GM19023 (cell line): Measurements from ENCODE around the gene FSCN2.

Experiments used
- ATAC-seq: cut with Tn5 transposase; IDR thresholded peaks from one replicate; pipeline ENCODE4 v1.9.1; 2021; ENCODE audit warnings: mild to moderate bottlenecking, moderate library complexity; ENCODE audit not compliant: unreplicated experiment

Gene FSCN2

DNA sequence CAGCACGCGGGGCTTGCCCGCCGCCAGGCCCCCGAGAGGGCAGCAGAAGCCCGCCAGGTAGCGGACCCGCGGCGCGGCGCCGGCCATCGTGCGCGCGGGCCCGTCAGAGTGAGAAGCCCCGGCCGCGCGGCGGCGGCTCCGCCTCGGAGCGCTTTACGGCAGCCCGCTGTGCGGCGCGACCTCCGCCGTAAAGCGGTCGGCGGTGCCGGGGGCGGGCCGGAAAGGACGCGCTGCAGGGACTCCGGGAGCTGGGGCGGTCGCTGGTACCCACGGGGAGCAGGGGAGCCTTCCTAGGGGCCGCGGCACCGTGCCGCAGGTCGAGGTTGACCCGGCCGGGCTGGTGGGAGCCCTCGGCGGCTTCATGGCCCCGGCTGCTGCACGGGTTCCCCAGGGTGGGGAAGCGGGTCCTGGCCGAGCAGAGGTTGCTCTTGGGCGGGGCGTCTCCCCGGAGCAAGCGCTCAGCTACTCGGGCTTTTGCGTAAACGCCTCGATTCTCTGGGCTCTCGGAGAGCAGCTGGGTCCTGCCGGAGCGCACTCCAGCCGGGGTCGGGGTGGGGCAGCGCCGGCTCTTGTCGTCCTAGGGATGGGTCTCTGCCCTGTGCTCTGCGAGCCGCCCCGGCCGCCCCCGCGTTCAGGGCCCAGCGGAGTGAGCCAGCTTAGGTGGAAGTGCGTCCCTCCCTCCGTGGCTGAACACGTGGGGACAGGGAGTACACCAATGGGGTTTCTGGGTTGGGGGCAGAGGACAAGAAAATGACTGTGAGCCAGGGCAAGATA is 24.3 kb downstream of the FSCN2 start, which contains the start of gene FAAP100:
Gene FAAP100, minus strand, starts transcription at position 110 of the 774 bp plus-strand sequence. Its CDS starts 23 bp downstream, at position 87.
- ATAC-seq = peak; percentile 44

DNA sequence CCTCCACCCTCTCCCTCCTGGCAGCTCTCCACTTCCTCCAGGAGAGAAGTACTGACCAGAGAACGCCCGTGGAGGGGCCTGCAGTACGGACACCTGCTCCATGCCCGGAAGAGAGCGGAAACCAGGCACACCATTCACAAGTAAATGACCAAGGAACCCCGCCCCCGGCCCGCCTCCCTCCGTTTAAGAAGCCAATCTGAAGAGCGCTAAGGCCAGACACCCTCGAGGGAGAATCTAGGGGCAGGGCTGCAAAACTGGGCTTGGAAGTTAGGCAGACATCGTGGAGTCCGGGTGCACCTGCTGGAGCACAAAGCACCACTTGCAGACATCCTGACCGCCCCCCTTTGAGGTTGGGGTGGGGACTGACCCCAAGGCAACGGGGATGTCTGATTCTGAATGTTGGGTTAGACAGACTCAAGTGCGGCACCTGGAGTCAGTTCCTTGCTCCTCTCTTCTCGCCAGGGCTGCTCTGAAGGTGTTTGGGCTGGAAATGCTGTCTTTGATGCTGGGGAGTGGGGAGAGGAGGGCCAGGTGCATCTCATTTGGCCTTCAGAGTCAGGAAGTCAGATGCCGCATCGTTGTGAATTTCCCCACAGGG is 24.9 kb downstream of the FSCN2 start:
- peak; percentile 45 for ATAC-seq

- ATAC-seq = no peak
Measured at GRCh38 chr17:81553616-81554181, 25.5 kb downstream of the FSCN2 start.

GRCh38 chr17:81556175-81556691 is 28.1 kb downstream of the FSCN2 start:
- no peak for ATAC-seq

DNA sequence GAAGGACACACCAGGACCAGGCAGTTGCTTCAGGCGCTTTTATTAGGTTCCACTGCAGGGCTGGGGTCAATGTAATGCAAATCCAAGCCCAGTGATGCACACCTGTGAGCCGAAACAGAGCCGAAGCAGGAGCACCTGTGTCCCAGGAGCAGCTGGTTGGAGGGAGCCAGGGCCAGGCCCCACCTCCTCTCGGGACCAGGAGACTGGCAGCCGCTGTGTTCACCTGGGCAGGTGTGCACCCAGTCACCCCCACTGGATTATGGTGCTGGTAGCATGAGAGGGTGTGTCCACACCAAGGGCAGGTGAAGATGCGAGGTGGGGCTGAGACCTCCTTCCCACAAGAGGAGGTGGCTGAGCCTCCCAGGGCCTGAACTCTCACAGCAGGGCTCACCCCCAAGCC is 28.7 kb downstream of the FSCN2 start:
- ATAC-seq = no peak

GRCh38 chr17:81557276-81558114 is 29.3 kb downstream of the FSCN2 start:
- ATAC-seq = no peak

GRCh38 chr17:81558115-81558468 is 29.9 kb downstream of the FSCN2 start:
- no peak for ATAC-seq

DNA sequence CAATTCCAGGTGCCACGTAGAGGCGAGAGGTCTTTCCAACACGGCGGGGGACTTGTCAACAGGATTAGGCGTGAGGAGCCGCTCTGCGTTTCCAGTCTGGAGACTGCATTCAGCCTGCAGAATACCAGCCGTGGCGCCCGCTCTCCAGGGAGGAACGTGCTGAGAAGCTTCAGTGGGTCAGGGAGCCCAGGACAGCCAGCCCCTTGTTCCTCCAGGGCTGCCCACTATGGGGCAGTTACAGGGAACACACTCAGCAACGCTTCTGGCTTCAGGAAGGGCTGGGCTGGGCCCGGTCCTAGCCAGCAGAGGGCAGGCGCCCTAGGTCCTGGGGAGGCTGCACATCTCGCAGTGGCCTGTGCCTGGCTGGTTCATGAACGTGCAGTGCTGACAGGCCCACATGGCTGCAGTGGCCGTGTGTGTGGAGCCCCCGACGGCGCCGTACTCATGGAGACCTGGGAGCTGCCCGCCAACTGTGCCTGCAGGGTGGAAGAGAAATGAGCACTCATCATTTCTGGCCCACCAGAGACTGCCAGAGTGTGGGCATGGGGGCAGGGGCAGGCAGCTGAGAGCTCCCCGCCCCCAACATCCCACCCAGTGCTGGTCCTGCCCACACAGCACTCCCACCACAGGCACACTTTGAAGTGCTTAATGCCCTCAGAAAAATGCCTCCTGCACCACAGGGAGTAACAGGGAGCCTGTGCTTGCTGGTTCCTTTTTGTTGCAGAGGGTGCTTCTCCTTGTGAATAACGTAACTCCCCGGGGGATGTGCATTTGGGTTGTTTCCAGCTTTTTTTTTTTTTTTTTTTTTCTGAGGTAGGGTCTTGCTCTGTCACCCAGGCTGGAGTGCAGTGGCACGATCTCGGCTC is 31.0 kb downstream of the FSCN2 start:
- no peak for ATAC-seq

DNA sequence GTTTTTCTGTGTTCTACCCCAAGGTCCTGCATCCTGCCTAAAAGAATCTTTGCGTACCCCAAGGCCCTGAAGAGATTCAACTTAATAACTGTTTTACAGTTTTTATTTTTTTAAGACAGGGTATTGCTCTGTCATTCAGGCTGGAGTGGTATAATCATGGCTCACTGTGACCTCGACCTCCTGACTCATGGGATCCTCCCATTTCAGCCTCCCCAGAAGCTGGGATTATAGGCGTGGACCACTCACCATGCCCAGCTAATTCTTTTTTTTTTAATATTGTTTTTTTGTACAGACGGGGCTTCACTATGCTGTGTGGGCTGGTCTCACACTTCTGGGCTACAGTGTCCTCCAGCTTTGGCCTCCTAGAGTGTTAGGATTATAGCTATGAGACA is 33.3 kb downstream of the FSCN2 start:
- no peak for ATAC-seq

GRCh38 chr17:81563861-81564586 is 35.8 kb downstream of the FSCN2 start:
- ATAC-seq = no peak

DNA sequence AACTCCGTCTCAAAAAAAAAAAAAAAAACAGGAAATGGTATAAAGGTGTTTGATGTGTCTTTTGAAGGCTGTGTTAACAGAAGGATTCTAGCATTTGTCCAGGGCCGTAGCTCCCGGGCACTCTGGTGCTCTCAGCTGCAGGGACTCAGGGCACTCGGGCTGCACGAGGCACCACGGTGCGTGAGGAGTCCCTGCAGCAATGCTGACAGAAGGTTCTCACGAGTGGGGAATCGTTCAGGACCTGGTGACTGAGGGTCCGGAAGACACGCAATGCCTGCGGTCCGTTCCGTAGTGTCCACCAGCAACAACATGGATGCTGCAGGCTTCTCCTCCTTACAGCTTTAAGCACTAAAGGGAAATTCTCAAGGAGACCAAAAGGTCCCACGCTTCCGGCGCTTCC is 36.6 kb downstream of the FSCN2 start:
- ATAC-seq = no peak

DNA sequence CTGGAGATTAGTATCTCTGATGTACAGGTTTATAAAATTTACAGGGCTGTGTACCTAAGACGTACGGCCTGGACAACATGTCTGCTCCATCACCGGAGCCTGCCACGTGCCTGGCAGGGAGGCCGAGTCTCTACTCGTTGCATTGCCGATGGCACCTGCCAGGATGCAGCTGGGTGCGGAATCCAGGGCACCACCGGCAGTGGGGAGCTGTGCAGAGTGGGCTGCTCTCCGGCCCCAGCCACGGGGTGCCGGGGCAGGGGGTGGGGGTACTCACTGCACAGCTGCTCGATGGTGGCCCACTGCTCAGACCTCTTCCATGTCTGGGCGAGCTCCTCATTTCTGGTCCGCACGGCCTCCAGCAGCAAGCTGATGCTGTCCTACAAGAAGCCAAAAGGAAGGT is 37.1 kb downstream of the FSCN2 start:
- ATAC-seq = no peak

- no peak for ATAC-seq
Measured at GRCh38 chr17:81566461-81567126, 38.4 kb downstream of the FSCN2 start.

GRCh38 chr17:81567191-81567590 is 39.0 kb downstream of the FSCN2 start:
- no peak for ATAC-seq

DNA sequence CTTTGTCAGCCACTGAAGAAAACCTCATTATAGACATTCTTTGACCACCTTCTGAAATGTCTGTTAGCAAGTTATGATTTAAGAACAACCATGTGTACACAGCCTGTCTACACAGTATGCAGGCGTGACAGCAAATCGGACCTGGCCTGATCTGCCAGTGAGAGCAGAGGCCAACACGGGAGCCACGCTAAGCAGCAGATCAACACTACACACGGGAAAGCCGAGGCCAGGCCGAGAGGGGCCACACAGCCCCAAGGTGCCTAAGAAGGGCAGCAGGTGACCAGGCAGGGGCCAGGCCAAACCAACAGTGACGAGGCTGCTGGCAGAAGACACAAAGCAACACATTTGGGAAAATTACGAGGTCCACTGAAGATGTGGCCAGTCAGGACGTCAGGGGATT is 40.2 kb downstream of the FSCN2 start:
- ATAC-seq = no peak

GRCh38 chr17:81569986-81570514 is 41.9 kb downstream of the FSCN2 start:
- no peak for ATAC-seq

DNA sequence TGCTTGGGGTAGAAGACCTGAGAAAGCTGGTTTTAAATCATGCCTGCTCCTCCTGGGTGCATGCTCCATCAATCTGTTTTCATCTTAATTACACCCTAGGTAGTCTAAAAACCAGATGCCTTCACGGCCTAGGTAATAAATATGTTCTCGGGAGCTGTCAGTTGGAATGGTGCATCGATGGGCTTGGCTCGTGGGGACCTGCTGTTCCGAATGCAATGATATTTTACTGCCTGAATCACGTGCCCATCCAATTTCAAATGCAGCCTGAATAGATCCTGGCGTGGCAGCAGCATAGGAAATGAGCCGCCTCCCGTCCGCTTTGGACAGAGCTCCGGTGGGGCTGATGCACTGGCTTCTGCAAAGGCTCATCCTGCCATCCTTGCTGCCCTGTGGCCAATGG is 42.8 kb downstream of the FSCN2 start:
- no peak for ATAC-seq

- no peak for ATAC-seq
Measured at GRCh38 chr17:81572563-81573168, 44.5 kb downstream of the FSCN2 start.
